H1 (cell line): ENCODE data around the gene KIF26B. TPM values are rescaled to one million over a fixed set of nuclear protein-coding genes. Genes with fewer than 3 reads are reported as not detected.

Experiments
- CTCF ChIA-PET: fragments of 300-600 bp; sonication (Branson Sonifier 250); formaldehyde crosslinking; loops from one replicate; lab custom pipeline; 2021; ENCODE audit not compliant: partially characterized antibody; lab: Charles Lee
- POLR2A ChIA-PET: fragments of 300-600 bp; sonication (Branson Sonifier 250); formaldehyde crosslinking; loops from one replicate; lab custom pipeline; 2021; ENCODE audit warnings: inconsistent platforms; ENCODE audit not compliant: partially characterized antibody; lab: Charles Lee
- DNase-seq, 2 experiments: peaks; one replicate each; pipeline versions ENCODE4 v3.0.0 to v3.0.0-alpha.2; 2010 to 2022; ENCODE audit warnings: low spot score in 2 of 2, low read depth in 1 of 2, mixed read lengths in 1 of 2
- FAIRE-seq: peaks from 2 replicates; lab custom pipeline; 2011; peaks lifted over from hg19 to GRCh38; lab: Jason Lieb, UNC
- H2AFZ ChIP-seq: 2 replicates; pipeline ENCODE4 v1.8.1; 2012; ENCODE audit warnings: low read length, inconsistent platforms
- H2AK5ac ChIP-seq: 2 replicates; pipeline ENCODE4 v1.6.1; 2013; ENCODE audit warnings: low read depth, low read length
- H2BK120ac ChIP-seq: replicated peaks from 2 replicates; pipeline ENCODE3; 2013; ENCODE audit warnings: low read depth, low read length, inconsistent platforms
- H2BK12ac ChIP-seq: 2 replicates; pipeline ENCODE4 v1.6.1; 2013; ENCODE audit warnings: low read depth, low read length
- H2BK15ac ChIP-seq: 2 replicates; pipeline ENCODE4 v1.6.1; 2013; ENCODE audit warnings: low read length
- H2BK20ac ChIP-seq: 2 replicates; pipeline ENCODE4 v1.6.1; 2013; ENCODE audit warnings: low read length
- H2BK5ac ChIP-seq: 2 replicates; pipeline ENCODE4 v1.6.1; 2013; ENCODE audit warnings: low read depth, low read length
- H3K14ac ChIP-seq: 2 replicates; pipeline ENCODE4 v1.6.1; 2013; ENCODE audit warnings: inconsistent platforms; ENCODE audit not compliant: insufficient read length
- H3K18ac ChIP-seq: 2 replicates; pipeline ENCODE4 v1.6.1; 2013; ENCODE audit warnings: low read length; ENCODE audit errors: extremely low read depth
- H3K23ac ChIP-seq: 2 replicates; pipeline ENCODE4 v1.6.1; 2013; ENCODE audit warnings: inconsistent platforms; ENCODE audit not compliant: insufficient read length
- H3K23me2 ChIP-seq: 2 replicates; pipeline ENCODE4 v1.6.1; 2013; ENCODE audit warnings: low read depth, low read length
- H3K27ac ChIP-seq: 2 replicates; pipeline ENCODE4 v1.6.1; 2011; ENCODE audit warnings: low read depth, low read length, inconsistent platforms
- H3K27me3 ChIP-seq, 4 experiments: replicated peaks in 1 of 4; 1 replicate in 1 of 4; 2 replicates in 3 of 4; pipeline versions ENCODE4 v1.6.1 to v1.8.1; 2011 to 2013; ENCODE audit warnings: low read length in 3 of 4, mild to moderate bottlenecking in 3 of 4, inconsistent platforms in 2 of 4, mixed read lengths in 2 of 4, moderate library complexity in 1 of 4; ENCODE audit not compliant: control insufficient read depth in 3 of 4, insufficient read depth in 3 of 4; ENCODE audit errors: extremely low read depth in 1 of 4
- H3K36me3 ChIP-seq, 4 experiments: 2 replicates each; pipeline versions ENCODE4 v1.6.1 to v1.8.1; 2011 to 2013; ENCODE audit warnings: mild to moderate bottlenecking in 4 of 4, low read length in 3 of 4, moderate library complexity in 2 of 4, control low read depth in 1 of 4, inconsistent platforms in 1 of 4; ENCODE audit not compliant: insufficient read depth in 4 of 4, control insufficient read depth in 2 of 4
- H3K4ac ChIP-seq: replicated peaks from 2 replicates; pipeline ENCODE3; 2013; ENCODE audit warnings: low read length, low read depth, mixed read lengths, inconsistent platforms; ENCODE audit not compliant: insufficient read length
- H3K4me1 ChIP-seq, 4 experiments: replicated peaks in 1 of 4; 1 replicate in 1 of 4; 2 replicates in 3 of 4; pipeline versions ENCODE4 v1.6.1 to v1.8.1; 2011 to 2013; ENCODE audit warnings: low read length in 3 of 4, inconsistent platforms in 2 of 4, mixed read lengths in 1 of 4; ENCODE audit not compliant: insufficient read depth in 4 of 4, control insufficient read depth in 3 of 4
- H3K4me2 ChIP-seq, 2 experiments: 2 replicates each; pipeline versions ENCODE4 v1.6.1 to v1.8.1; 2011 to 2013; ENCODE audit warnings: low read depth in 2 of 2, low read length in 2 of 2, control low read depth in 1 of 2, inconsistent platforms in 1 of 2, mild to moderate bottlenecking in 1 of 2; ENCODE audit not compliant: insufficient read depth in 1 of 2
- H3K4me3 ChIP-seq, 4 experiments: fragments of 200-600, 300-600 bp in 1 of 4; sonication (generic), shearing (Covaris generic), sonication (Bioruptor Twin) in 1 of 4; 2 replicates each; pipeline versions ENCODE4 v1.5.1 to v1.8.1; 2011 to 2016; ENCODE audit warnings: low read length in 4 of 4, low read depth in 3 of 4, control low read depth in 2 of 4, inconsistent platforms in 2 of 4, mild to moderate bottlenecking in 2 of 4, mixed read lengths in 1 of 4, moderate library complexity in 1 of 4; ENCODE audit not compliant: insufficient read depth in 2 of 4; ENCODE audit errors: extremely low read depth in 1 of 4
- H3K56ac ChIP-seq: replicated peaks from 2 replicates; pipeline ENCODE3; 2013; ENCODE audit warnings: low read depth, mild to moderate bottlenecking, mixed read lengths, low read length, inconsistent platforms; ENCODE audit not compliant: insufficient read length
- H3K79me1 ChIP-seq: 2 replicates; pipeline ENCODE4 v1.6.1; 2013; ENCODE audit warnings: low read depth, low read length, control low read depth
- H3K79me2 ChIP-seq, 2 experiments: 2 replicates each; pipeline versions ENCODE4 v1.6.1 to v1.8.1; 2012 to 2013; ENCODE audit warnings: low read length in 2 of 2, mild to moderate bottlenecking in 2 of 2, inconsistent platforms in 1 of 2; ENCODE audit not compliant: insufficient read depth in 2 of 2, control insufficient read depth in 1 of 2
- H3K9ac ChIP-seq, 4 experiments: replicated peaks in 1 of 4; 1 replicate in 1 of 4; 2 replicates in 3 of 4; pipeline versions ENCODE4 v1.6.1 to v1.8.1; 2011 to 2013; ENCODE audit warnings: low read depth in 3 of 4, low read length in 3 of 4, control low read depth in 2 of 4, mild to moderate bottlenecking in 2 of 4, moderate library complexity in 2 of 4, inconsistent platforms in 1 of 4; ENCODE audit errors: extremely low read depth in 1 of 4
- H3K9me3 ChIP-seq, 2 experiments: 2 replicates each; pipeline versions ENCODE4 v1.6.1 to v1.8.1; 2012 to 2013; ENCODE audit warnings: mild to moderate bottlenecking in 2 of 2, moderate library complexity in 2 of 2, control low read depth in 1 of 2, inconsistent platforms in 1 of 2, low read depth in 1 of 2, low read length in 1 of 2, mixed read lengths in 1 of 2; ENCODE audit not compliant: insufficient read depth in 2 of 2
- H4K20me1 ChIP-seq, 2 experiments: replicated peaks in 1 of 2; 2 replicates each; pipeline versions ENCODE3 to v1.8.1; 2011 to 2013; ENCODE audit warnings: inconsistent platforms in 2 of 2, low read length in 2 of 2, mild to moderate bottlenecking in 1 of 2; ENCODE audit not compliant: insufficient read depth in 2 of 2, control insufficient read depth in 1 of 2
- H4K5ac ChIP-seq: 2 replicates; pipeline ENCODE4 v1.6.1; 2013; ENCODE audit warnings: low read length, low read depth, mixed read lengths, inconsistent platforms; ENCODE audit not compliant: insufficient read length
- H4K8ac ChIP-seq: 2 replicates; pipeline ENCODE4 v1.8.0; 2013; ENCODE audit warnings: mild to moderate bottlenecking, moderate library complexity, low read length, inconsistent platforms; ENCODE audit not compliant: insufficient read depth; ENCODE audit errors: extremely low read depth
- H4K91ac ChIP-seq: replicated peaks from 2 replicates; pipeline ENCODE3; 2013; ENCODE audit warnings: low read length, mixed read lengths, inconsistent platforms; ENCODE audit not compliant: insufficient read length
- ATF3 ChIP-seq: IDR thresholded peaks from 2 replicates; pipeline ENCODE4 v1.6.1; 2011; ENCODE audit warnings: low read depth, mild to moderate bottlenecking, low read length; ENCODE audit not compliant: insufficient read depth
- BRCA1 ChIP-seq: IDR thresholded peaks from 2 replicates; pipeline ENCODE4 v1.6.1; 2012; ENCODE audit warnings: low read depth, low read length, improper control_type of control experiment
- SIRT6 ChIP-seq: IDR thresholded peaks from one replicate; pipeline ENCODE4 v1.7.1; 2012; ENCODE audit warnings: low read length, inconsistent platforms
- SP2 ChIP-seq: IDR thresholded peaks from 2 replicates; pipeline ENCODE4 v1.6.1; 2012; ENCODE audit warnings: mild to moderate bottlenecking, low read length, inconsistent platforms
- SUZ12 ChIP-seq: fragments of 200-600 bp; sonication (generic); IDR thresholded peaks from 2 replicates; pipeline ENCODE4 v1.6.1; 2012; ENCODE audit warnings: mild to moderate bottlenecking, inconsistent platforms, low read length, moderate library complexity, mixed read lengths
- TAF1 ChIP-seq: IDR thresholded peaks from 2 replicates; pipeline ENCODE4 v1.6.1; 2011; ENCODE audit warnings: mild to moderate bottlenecking, low read depth, low read length
- TBP ChIP-seq: IDR thresholded peaks from 2 replicates; pipeline ENCODE4 v1.6.1; 2011; ENCODE audit warnings: low read depth, low read length, improper control_type of control experiment
- WGBS, 2 experiments: shearing (Covaris generic) in 1 of 2; methylation state at CpG; one replicate each; pipeline versions ENCODE4 v1.1.6 to v1.1.7; 2013 to 2015; ENCODE audit warnings: low lambda C conversion rate in 2 of 2, mixed read lengths in 2 of 2, inconsistent platforms in 1 of 2, low coverage in 1 of 2, missing lambda C conversion rate in 1 of 2; ENCODE audit not compliant: insufficient replicate concordance in 2 of 2, insufficient coverage in 1 of 2, insufficient read length in 1 of 2; ENCODE audit errors: extremely low coverage in 1 of 2, missing lambda C conversion rate in 1 of 2; 5-methylcytosine and 5-hydroxymethylcytosine counted together
- polyA plus RNA-seq, 7 experiments: library from polyadenylated mRNA; depleted of rRNA in 3 of 7; stranded (reverse) in 5 of 7; unstranded in 2 of 7; fragments of >200 nt in 5 of 7; fragments of 200-250 nt in 2 of 7; gene quantifications; 1 replicate in 5 of 7; 2 replicates in 1 of 7; 4 replicates in 1 of 7; pipeline versions ENCODE4 v1.2.1 to v1.2.3, GENCODE V29; 2011 to 2013; ENCODE audit warnings: missing spikeins in 2 of 7, mixed read lengths in 2 of 7
- total RNA-seq: library from RNA; stranded (reverse); fragmentation: NEBNext Ultra II Directional; extraction: Animal tissue kit (Norgen Biotek cat#: 25700); gene quantifications from 2 replicates; pipeline ENCODE4 v1.2.1, GENCODE V29; 2021

The KIF26B gene
- total and polyA plus RNA-seq, 2 of the 8 experiments (the other 6 are each of a cell fraction or from before 2014, with no cell fraction given), result 0.06 to 0.28 TPM

- no peak overlapping the region for H2AK5ac ChIP-seq
- no peak overlapping the region for H3K27ac ChIP-seq
- H3K56ac ChIP-seq, result no peak overlapping the region
- H4K91ac ChIP-seq, result no peak overlapping the region
- no peak overlapping the region for H4K5ac ChIP-seq
- no peaks in the 10 kb centered on the region for H3K79me1 ChIP-seq
- H3K18ac ChIP-seq, result no peak overlapping the region
- no peaks in the 10 kb centered on the region for H3K4me1 ChIP-seq
- H2BK15ac ChIP-seq, result no peak overlapping the region
- POLR2A ChIA-PET, result no interaction called here
- H4K8ac ChIP-seq, result no peak overlapping the region
- no peak overlapping the region for H3K4ac ChIP-seq
- H2BK120ac ChIP-seq, result no peak overlapping the region
- H3K23me2 ChIP-seq, result no peaks in the 10 kb centered on the region; the same call in 1 of the 2 replicates
- no peaks in the 10 kb centered on the region for H4K20me1 ChIP-seq
- WGBS, 2 experiments, result 95% methylated on average over 18 of the region's 18 CpGs; no CpG with 5 or more reads in 1 of the 2 experiments
- no peaks in the 10 kb centered on the region for H3K79me2 ChIP-seq
- H2AFZ ChIP-seq, result no peak overlapping the region
- H2BK12ac ChIP-seq, result no peak overlapping the region
- no peak overlapping the region for H3K14ac ChIP-seq
- H3K23ac ChIP-seq, result no peak overlapping the region
- peak in 1 of 2 experiments; percentile 33 for DNase-seq
- H3K27me3 ChIP-seq, result no peaks in the 10 kb centered on the region
- peaks cover 0 to 3% of the 10 kb centered on the region in 2 experiments; a peak in 2 of 4 replicates for H3K9me3 ChIP-seq
- no peak overlapping the region for H2BK20ac ChIP-seq
- H3K4me3 ChIP-seq, result no peak overlapping the region
- H2BK5ac ChIP-seq, result no peak overlapping the region
- no peak for FAIRE-seq
- TF ChIP-seq TAF1 (no peak), SUZ12 (no peak), BRCA1 (no peak), TBP (no peak), ATF3 (no peak), SP2 (no peak), SIRT6 (no peak)
- no peak overlapping the region for H3K4me2 ChIP-seq
- CTCF ChIA-PET, result no interaction called here
- H3K36me3 ChIP-seq, result no peaks in the 10 kb centered on the region
- no peak overlapping the region for H3K9ac ChIP-seq
Observed at GRCh38 chr1:245248231-245248731, 93.5 kb downstream of the KIF26B start.
